Right lobe of liver (tissue), 4 donors: ENCODE measurements around the gene DTX3.

Source experiments
- CTCF ChIP-seq, 4 donors: fragments of 200-600 bp in 3 of 4; fragments of 450-650 bp in 1 of 4; IDR thresholded peaks; one replicate each; pipeline versions ENCODE4 v1.5.1 to v1.8.0; 2016 to 2022; ENCODE audit warnings: antibody characterized with exemption in 4 of 4, mild to moderate bottlenecking in 2 of 4
- POLR2A ChIP-seq: fragments of 450-650 bp; IDR thresholded peaks from one replicate; pipeline ENCODE4 v1.6.1; 2017; ENCODE audit warnings: antibody characterized with exemption, mild to moderate bottlenecking
- donor health status: DM: no; HTN: no; CAD: no.
- donor health status: DM: no; HTN: no; CAD: no.
- donor health status: DM: no; HTN: yes; CAD: no.

GRCh38 chr12:57611108-57611826 lies 6.6 kb downstream of the DTX3 start, which contains the start of gene ARHGEF25:
- TF ChIP-seq CTCF (IDR thresholded peaks at IDR 0.05) (no peak), POLR2A (no peak)
